ENCODE results near the gene IGFL1.
"Not testable (repeated sequence)": the region's sequence is repeated elsewhere in the genome, so short reads cannot be mapped to it uniquely, and the experiment has no call there.

Gene IGFL1

GRCh38 chr19:46223787-46224186 lies 5.8 kb upstream of the IGFL1 start:
- not testable (repeated sequence) for DNase-seq (ENCODE audit: low read depth in 2 of 2)

DNA sequence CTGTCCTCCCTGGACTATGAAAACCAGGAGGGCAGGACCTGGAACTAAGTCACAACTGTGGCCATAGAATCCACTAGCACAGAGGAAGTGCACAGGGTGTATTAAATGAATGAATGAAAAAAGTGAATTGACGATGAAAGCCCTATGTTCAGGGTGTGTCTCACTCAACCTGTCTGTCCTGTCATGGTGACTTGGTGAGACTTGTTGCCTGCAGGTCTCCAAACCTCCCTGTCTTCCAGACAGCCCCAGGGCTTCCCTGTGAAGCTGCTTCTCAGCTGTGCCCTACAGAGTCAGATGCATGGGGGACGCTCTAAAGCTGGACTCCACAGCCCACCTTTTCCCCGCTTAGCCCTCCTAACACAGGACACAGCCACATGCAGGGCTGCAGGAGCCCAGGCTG lies 4.8 kb upstream of the IGFL1 start:
- no peak for DNase-seq (ENCODE audit: low read depth in 2 of 2)

- no peak for DNase-seq (ENCODE audit: low read depth in 2 of 2)
Measured at GRCh38 chr19:46225558-46226004, 4.0 kb upstream of the IGFL1 start.

DNA sequence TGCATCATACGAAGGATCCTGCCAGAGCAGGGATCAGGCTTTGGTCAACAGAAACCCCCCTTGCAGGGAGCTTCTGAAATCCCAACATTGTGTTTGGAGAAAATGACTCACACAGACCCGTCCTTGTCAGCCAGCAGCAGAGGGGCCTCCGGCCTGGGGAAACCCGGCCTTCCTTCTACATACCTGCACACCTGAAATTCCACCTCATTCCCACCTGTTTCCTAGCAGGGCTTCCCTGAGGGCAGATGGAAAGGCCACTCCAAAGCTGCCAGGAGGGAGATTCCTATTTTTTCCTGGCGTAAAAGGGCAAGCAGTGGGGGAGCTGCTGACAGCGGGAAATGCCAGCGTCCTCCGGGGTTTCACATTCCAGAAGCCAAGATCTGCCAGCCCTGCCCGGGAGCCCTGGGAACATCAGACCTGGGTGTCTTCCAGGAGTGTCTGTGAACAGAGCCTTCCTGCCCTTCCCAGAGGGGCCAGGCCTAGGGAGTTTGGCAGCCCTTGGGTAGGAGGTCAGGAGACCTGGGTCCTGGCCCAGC lies 3.0 kb upstream of the IGFL1 start:
- DNase-seq (ENCODE audit: low read depth in 2 of 2): no peak

- DNase-seq (ENCODE audit: low read depth in 2 of 2): no peak
Measured at GRCh38 chr19:46232029-46232428, 2.5 kb downstream of the IGFL1 start.

GRCh38 chr19:46232468-46232867 lies 2.9 kb downstream of the IGFL1 start:
- no peak for DNase-seq (ENCODE audit: low read depth in 2 of 2)

DNA sequence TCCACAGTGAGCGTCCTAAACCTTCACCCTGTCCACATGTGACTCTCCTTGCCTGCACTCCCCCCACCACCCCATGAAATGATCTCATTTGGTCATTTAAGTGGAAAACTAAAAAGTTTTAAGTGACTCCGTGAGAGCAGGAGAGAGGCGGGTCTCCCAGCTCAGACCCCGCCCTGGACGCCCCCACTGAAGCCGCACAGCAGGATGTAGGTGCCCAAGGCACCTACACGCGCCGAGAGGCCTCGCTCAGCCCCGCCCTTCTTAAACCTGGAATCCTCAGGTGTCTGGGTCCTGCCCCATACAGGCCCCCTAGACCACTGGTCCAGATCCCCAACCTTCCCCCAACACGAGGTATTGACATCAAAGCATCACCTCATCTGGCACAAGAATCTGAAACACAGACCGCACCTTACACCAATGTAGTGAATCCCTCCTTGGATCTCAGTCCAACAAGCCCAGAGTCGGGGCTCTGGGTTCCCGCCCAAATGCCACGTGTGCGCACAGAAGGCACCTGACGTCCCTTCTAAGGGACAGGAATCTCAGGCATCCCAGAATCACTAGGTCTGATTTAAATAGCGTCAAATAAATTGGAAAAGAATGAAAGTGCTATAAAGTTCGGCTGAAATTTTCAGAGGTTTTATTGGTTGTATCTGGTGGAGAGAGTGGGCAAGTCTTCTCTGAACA lies 3.5 kb downstream of the IGFL1 start:
- no peak for DNase-seq (ENCODE audit: low read depth in 2 of 2)

DNA sequence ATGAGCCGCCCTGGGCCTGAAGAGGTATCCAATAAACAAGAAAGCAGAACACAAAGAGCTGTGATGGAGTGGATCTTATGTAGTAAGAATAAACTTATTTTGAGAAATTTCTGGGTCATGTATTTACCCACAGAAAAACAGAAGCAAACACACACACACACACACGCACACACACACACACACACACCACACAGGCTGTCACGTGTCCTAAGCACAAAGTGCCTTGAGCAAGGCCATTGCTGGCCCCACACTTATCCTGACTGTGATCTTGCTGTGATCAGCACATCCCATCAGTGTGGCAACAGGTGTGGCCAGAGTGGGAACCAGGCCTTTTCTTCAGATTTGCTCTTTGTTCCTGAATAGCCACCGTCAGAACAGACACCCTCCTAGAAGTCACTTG lies 4.3 kb downstream of the IGFL1 start:
- not testable (repeated sequence) for DNase-seq (ENCODE audit: low read depth in 2 of 2)

DNA sequence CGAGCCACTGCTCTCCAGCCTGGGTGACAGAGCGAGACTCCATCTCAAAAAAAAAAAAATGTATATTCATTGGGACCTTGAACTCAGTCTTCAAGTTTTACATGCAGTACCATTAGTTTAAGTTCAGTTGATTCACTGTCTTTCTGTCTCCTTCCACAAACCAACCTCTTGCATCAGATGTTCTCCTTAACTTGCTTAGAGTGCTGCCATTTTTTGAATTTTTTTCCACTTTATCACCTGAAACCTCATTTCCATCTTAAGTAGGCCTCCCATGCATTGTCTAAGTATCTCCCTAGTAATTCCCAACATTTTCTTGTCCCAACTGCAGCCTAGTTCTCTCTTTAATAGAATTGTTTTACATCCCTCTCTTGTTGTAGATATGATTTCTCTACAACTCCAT lies 8.6 kb downstream of the IGFL1 start:
- DNase-seq (ENCODE audit: low read depth in 2 of 2): not testable (repeated sequence)

DNA sequence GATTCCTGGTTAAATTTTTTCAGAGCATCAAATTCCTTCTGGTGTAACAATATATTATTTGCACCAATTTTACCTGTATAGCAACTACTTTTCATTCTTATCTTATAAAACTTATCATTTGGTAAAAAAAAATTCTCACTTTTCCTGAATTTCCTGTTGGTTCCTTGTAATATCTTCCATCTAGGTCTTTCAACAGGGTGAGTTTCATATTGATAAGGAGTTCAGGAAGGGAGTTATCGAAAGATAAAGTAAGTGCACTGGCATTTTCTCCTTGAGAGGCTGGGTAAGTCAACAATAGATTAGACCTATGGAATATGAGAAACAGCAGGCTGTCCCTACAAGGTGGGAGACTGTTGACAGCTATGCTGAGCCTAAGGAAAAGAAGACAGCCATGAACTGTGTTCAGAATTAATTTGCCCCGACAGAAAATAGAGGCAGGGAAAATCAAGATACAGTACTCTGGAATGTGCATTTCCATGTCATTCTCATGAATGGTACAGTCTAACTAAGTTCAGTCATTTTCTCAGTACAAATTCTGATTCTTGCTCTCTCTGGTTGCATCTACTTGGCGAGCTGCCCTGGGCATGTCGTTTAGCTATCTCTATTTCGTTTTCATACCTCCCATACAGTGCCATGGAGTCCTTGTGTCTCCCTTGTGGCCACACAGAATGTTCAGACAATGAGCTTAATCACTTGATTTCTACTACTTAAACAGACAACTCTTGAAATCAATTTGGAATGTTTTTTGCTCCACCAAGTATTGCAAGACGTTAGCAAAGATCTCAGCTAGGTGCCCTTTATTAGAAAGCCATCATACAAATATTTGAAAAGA lies 9.9 kb downstream of the IGFL1 start:
- DNase-seq (ENCODE audit: low read depth in 2 of 2): no peak

DNA sequence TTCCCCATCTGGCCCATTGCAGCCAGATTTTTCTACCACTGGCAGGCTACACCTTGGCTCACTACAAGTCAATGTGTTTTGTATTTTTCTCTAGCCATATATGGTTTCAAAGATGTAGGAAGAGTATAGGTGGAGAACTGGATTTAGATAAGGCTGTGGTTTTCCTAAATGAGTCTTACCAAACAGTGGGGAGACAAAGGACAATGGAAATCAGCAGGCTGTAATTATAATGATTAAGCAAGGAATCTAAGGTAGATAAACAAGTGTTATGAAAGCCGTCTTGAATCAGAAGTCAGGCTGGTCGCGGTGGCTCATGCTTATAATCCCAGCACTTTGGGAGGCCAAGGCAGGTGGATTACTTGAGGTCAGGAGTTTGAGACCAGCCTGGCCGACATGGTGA lies 11.2 kb downstream of the IGFL1 start:
- no peak for DNase-seq (ENCODE audit: low read depth in 2 of 2)

DNA sequence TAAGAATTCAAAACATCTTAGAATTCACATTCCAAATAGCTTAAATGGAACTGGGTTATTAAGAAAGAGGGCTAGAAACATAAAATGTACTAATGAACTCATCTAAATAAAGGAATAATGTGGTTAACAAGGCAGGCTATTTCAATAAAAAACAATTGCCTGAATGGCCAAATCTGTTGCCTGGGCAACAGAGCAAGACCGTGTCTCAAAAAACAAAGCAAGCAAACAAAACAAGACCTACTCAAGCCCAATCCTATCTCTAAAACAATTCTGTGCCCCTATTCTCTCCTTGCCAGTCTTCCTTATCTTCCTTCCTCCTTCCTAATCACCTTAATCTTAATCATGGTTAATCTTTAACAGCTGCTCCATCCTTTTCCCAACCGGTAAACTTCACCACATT lies 12.1 kb downstream of the IGFL1 start:
- DNase-seq (ENCODE audit: low read depth in 2 of 2): no peak

- DNase-seq (ENCODE audit: low read depth in 2 of 2): not testable (repeated sequence)
Measured at GRCh38 chr19:46243081-46243654, 13.6 kb downstream of the IGFL1 start.

- DNase-seq (ENCODE audit: low read depth in 2 of 2): no peak
Measured at GRCh38 chr19:46250076-46250735, 20.7 kb downstream of the IGFL1 start.

DNA sequence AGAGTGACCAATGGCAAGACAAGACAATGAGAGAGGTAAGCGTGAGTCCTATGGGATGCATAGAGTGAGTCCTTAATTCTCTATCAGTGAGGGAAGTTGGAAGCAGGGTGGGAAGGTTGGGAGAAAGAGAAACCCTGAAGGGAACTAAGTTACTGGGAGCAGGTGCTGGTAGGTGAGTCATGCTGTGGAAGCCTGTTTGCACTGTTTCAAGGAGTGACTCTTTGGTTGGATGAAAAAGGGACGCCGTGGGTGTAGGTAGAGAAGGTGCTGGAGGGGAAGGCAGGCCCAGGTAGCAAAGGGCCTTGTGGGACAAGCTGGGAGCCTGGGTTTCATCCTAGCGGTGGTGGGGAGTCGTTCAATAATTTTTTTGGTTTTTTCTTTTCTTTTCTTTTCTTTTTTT lies 21.9 kb downstream of the IGFL1 start:
- DNase-seq (ENCODE audit: low read depth in 2 of 2): no peak

DNA sequence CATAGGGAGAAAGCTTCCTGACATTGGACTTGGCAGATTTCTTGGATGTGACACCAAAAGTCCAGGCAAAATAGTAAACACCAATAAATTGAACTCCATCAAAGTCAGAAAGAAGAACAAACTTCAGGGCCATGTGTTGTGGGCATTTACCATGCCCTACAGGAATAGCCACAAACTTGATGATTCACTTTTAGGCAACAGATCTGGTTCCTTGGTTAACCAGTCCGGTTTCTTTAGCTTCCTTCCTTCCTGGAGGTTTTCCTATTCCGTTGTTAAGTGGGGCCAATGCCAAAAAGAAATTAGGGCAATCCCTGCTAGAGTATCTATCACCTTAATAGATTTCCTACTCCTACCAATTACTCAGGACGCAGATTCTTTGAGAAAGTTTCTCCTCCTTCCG lies 25.2 kb downstream of the IGFL1 start:
- no peak for DNase-seq (ENCODE audit: low read depth in 2 of 2)

GRCh38 chr19:46256855-46257254 lies 27.3 kb downstream of the IGFL1 start:
- DNase-seq (ENCODE audit: low read depth in 2 of 2): no peak

DNA sequence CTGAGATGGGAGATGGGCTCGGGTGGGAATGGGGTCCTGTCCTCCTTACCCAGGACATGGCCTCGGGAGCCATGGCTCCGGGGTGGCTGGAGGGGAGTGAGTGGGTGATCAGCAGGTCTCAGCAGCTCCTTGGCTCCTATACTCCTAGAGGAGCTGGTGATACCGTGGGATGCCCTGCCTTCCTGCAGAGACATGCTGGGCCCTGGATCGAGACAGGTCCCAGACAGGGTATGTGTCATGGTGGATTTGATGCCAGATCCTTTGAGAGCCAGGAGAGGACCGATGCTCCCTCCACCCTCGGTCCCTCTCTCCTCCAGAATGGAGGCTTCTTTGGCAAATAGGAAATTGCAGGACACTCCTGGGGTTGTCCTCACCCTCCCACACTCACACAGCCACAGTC lies 32.0 kb downstream of the IGFL1 start:
- not testable (repeated sequence) for DNase-seq (ENCODE audit: low read depth in 2 of 2)

DNA sequence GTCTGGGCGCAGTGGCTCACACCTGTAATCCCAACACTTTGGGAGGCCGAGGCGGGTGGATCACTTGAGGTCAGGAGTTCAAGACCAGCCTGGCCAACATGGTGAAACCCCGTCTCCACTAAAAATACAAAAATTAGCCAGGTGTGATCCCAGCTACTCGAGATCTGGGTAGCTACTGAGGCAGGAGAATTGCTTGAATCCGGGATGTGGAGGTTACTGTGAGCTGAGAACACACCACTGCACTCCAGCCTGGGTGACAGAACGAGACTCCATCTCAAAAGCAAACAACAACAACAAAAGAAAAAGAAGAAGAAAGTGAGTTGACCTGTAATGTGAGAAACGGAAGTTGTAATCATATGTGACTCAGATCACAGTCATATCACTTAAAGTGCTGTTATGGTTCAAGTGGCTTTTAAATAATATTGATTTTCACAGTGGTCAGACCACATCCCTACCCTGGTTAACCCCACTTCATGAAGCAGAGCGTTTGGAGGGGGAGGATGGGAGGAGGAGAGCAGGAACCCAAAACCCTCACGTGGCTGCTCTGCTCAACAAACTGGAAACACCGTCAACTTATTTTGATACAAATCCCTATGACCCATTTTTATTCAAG lies 33.2 kb downstream of the IGFL1 start:
- DNase-seq (ENCODE audit: low read depth in 2 of 2): peak in 1 of 2 donors; percentile 38

GRCh38 chr19:46264801-46265200 lies 35.3 kb downstream of the IGFL1 start:
- DNase-seq (ENCODE audit: low read depth in 2 of 2): not testable (repeated sequence)

DNA sequence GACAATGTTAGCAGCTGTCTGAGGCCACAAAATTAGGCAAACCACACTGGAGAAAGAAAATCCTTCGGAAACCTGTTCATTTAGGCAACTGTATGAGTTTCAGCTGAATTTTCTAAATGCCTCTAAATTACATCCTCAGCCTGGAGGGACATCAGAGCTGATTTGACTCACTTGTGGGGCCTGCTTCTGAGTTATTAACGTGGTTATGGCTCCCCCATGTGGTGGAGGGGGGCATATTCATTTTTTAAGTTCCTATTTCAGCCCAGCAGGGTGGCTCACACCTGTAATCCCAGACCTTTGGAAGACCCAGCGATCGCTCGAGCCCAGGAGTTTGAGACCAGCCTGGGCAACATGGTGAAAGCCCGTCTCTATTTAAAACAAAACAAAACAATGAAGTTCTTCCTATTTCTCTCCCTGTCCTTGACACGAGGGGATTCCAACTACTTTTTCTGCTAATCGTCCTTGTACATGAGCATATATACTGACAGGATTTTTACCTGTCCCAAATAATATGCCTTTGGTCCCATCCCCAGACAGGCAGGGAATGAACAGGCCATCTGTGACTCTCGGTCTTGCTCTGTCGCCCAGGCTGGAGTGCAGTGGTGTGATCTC lies 35.8 kb downstream of the IGFL1 start:
- peak; percentile 12 to 45 for DNase-seq (ENCODE audit: low read depth in 2 of 2)
